ENCODE measurements around the gene GPR146.

DNA sequence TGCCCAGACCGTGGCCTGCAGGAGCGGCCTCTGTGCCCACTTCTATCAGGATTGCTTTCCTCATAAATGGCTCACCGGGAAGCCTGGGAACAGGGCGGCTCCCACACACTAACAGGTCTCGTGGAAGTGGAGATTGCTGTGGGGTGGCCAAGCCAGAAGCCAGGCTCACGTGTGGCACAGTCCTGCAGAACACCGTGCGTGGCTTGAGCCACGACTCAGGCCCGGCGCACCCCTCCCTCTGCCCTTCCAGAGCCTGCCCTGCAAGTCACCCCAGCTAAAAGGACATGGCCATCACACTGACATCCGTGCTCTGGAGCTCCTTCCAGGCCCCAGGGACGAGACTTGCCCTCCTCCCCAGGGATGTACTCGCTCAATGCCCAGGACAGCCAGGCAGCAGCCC is 50.5 kb downstream of the GPR146 start:
- no peak for TF ChIP-seq CTCF (conservative IDR thresholded peaks at IDR 0.05; ENCODE audit: low read depth, low read length)
- no peak for TF ChIP-seq EZH2 (IDR thresholded peaks at IDR 0.05; ENCODE audit: borderline replicate concordance, low read depth, low read length, poor library complexity, severe bottlenecking)

All from A673 (cell line).